GM12865 (cell line): ENCODE results near the gene SALL2.

Source experiments
- DNase-seq: peaks from one replicate; pipeline ENCODE4 v3.0.0; 2010; ENCODE audit warnings: low read depth
- H3K4me3 ChIP-seq: 2 replicates; pipeline ENCODE4 v1.5.1; 2011; ENCODE audit warnings: mild to moderate bottlenecking, low read depth, low read length, control low read depth
- CTCF ChIP-seq: IDR thresholded peaks from 2 replicates; pipeline ENCODE4 v1.5.1; 2011; ENCODE audit warnings: low read length, control low read depth, low read depth, inconsistent platforms; ENCODE audit not compliant: insufficient read depth; ENCODE audit errors: missing control alignments

Gene SALL2

DNA sequence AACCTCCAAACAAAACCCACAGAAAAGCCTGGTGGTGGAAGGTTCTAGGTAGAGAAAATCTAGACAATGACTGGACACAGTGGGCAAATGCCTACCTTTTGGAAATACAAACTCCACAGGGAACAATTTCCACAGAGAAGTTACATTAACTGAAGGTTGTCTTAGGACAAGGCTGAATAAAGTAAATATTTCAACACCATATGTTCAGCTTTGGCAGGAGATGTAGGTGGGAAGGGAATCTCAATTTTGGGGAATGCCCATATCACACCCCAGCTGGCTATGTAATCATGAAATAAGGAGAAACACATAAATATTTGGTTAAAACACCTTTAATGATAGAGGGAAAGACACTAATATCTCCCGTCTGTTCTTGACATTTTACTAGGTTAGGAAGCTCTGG lies 5.4 kb downstream of the SALL2 start:
- no peak for DNase-seq
- H3K4me3 ChIP-seq, result no peak overlapping the region
- no peak for TF ChIP-seq CTCF

GRCh38 chr14:21518725-21519124 lies 7.4 kb downstream of the SALL2 start:
- no peak for DNase-seq
- TF ChIP-seq CTCF, result no peak
- H3K4me3 ChIP-seq, result no peak overlapping the region

DNA sequence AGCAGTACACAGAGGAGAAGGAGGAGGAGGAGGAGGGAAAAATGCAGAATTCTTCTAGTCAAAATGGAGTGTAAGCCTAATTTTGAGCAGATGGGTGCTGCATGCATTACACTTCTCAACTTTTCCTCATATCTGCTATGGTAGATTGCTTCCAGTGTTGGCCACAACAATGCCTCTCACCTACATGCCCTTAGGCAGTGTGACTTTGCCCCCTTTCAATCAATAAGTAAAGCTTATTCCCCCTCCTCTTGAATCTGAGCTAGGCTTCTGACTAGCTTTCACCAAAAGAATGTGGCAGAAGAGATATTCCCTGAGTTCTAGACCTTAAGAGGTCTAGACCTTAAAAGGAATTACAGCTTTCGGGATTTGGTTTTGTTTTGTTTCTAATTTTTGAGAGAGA lies 11.8 kb downstream of the SALL2 start:
- no peak overlapping the region for H3K4me3 ChIP-seq
- DNase-seq, result no peak
- no peak for TF ChIP-seq CTCF

- no peak for TF ChIP-seq CTCF
- peak within 1 kb of the TSS; percentile 96 for H3K4me3 ChIP-seq
- peak; percentile 99 for DNase-seq
Observed at GRCh38 chr14:21510735-21511657, 15.2 kb downstream of the SALL2 start, which contains the start of gene METTL3. METTL3 (minus strand) TSS chr14:21511340; CDS start chr14:21511223, 117 bp downstream.

DNA sequence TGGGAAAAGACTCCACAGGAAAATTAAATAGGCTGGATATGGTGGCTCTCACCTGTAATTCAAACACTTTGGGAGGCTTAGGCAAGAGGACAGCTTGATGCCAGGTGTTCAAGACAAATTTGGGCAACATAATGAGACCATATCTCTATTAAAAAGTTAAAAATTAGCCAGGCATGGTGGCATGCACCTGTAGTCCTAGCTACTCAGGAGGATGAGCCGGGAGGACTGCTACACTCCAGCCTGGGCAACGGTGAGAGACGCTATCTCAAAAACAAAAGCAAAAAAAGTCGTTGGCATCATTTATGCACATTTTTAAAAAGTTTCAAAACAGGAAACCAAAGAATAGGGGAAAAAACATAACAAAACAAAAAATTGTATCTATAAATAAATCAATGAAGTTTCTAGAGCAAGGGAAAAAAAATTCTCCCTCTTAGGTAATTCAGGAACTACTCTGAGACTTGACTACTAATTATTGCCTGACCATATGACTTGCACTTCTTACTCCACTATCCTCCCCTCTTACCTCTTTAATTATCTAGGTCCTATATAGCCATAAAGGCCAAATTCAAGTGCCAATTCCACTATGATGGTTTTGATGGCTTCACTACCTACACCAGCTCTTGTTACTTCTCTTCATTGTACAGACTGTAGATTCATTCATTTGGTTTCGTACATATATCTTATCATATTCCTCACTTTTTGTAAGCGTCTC lies 16.6 kb downstream of the SALL2 start:
- no peak for TF ChIP-seq CTCF
- peak overlapping the region; percentile 96 for H3K4me3 ChIP-seq
- DNase-seq, result no peak

GRCh38 chr14:21506557-21506956 lies 19.6 kb downstream of the SALL2 start:
- no peak for TF ChIP-seq CTCF

More at GRCh38 chr14:21506557-21506956, 19.6 kb downstream of the SALL2 start:
- no peak overlapping the region for H3K4me3 ChIP-seq
- no peak for DNase-seq
